ENCODE data around the gene COA8. TPM values are rescaled to one million over a fixed set of nuclear protein-coding genes. Genes with fewer than 3 reads are reported as not detected.

Gene COA8
- total and polyA plus RNA-seq, 11 donors = 30.6 to 109 (median 45.9) TPM

DNA sequence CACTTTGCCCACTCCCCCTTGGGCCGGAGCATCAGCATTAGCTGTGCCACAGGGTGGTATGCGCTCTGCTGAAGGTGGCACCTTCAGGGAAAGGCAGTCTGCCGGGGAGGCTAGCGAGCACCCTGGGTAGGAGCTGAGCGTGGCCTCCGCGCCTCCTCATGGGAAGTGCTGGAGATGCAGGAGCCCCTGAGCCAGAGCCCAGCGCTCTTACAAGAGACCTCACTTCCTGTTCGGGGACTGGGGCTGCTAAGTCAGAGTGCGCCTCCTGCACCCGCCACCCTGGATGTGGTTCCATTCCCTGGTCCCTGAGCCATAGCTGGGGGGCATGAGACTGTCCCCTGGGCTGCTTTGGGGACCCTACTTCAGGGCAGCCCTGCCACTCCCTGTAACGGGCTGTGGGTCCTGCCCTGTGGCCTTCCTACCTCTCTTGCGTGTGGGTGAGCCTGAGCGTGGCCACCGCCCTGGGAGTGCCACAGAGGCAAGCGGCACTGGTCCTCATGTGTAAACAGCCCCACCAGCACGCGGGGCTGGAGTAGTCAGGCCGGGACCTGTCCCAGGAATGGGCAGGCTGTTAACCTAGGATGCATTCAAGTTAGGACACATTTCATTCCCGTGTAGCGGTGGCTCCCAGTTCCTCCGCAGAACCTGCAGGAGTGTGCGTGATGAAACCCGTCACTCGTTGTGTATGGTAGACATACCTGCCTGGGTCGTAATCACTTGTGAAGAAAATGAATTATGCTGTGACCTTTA lies 19.4 kb downstream of the COA8 start:
- Histone ChIP-seq H3K36me3 (peaks cover 0 to 47% (median 33%) of the 10 kb centered on the region in 9 donors), H3K27me3 (no peaks in the 10 kb centered on the region), H3K4me3 (no peak overlapping the region), H3K4me1 (peaks cover 0 to 5% (median 2%) of the 10 kb centered on the region in 12 donors), H3K9me3 (no peaks in the 10 kb centered on the region), H3K27ac (no peak overlapping the region)
- no peak for TF ChIP-seq POLR2A (IDR thresholded peaks at IDR 0.05)
- no peak for TF ChIP-seq CTCF (IDR thresholded peaks at IDR 0.05)
- ATAC-seq (peak in 1 of 4 donors; percentile 37), DNase-seq (no peak)
- intact Hi-C loops (cut with DNase I) = no loop called here
- 93 to 97% (median 96%) methylated on average over 14 to 26 of the region's 26 CpGs for WGBS, 4 donors

- Histone ChIP-seq H3K4me1 (no peaks in the 10 kb centered on the region), H3K27ac (no peak overlapping the region), H3K9me3 (no peaks in the 10 kb centered on the region), H3K27me3 (no peaks in the 10 kb centered on the region), H3K4me3 (no peak overlapping the region), H3K36me3 (peaks cover 0 to 48% (median 37%) of the 10 kb centered on the region in 9 donors)
- TF ChIP-seq POLR2A (IDR thresholded peaks at IDR 0.05) (no peak), CTCF (IDR thresholded peaks at IDR 0.05) (no peak)
- intact Hi-C loops (cut with DNase I) = no loop called here
- ATAC-seq (no peak), DNase-seq (no peak)
- WGBS, 4 donors = 75 to 82% (median 77%) methylated on average over 11 of the region's 11 CpGs
Measured at GRCh38 chr14:103584326-103584915, 21.7 kb downstream of the COA8 start.

- ATAC-seq = no peak
Measured at GRCh38 chr14:103593577-103593976, 30.8 kb downstream of the COA8 start.

More at GRCh38 chr14:103593577-103593976, 30.8 kb downstream of the COA8 start:
- H3K9me3 ChIP-seq = no peaks in the 10 kb centered on the region
- H3K4me3 ChIP-seq = no peak overlapping the region
- no peak for DNase-seq
- intact Hi-C loops (cut with DNase I) = no loop called here
- peaks cover 0 to 26% (median 18%) of the 10 kb centered on the region in 9 donors for H3K36me3 ChIP-seq
- TF ChIP-seq CTCF (IDR thresholded peaks at IDR 0.05) (no peak), POLR2A (IDR thresholded peaks at IDR 0.05) (no peak)
- 55 to 77% (median 70%) methylated on average over 6 of the region's 6 CpGs for WGBS, 4 donors
- no peaks in the 10 kb centered on the region for H3K27me3 ChIP-seq
- peaks cover 0 to 36% (median 22%) of the 10 kb centered on the region in 12 donors for H3K4me1 ChIP-seq
- peak overlapping the region in 9 of 12 donors; percentile 7 to 61 (median 50) for H3K27ac ChIP-seq

Data from heart left ventricle (tissue), 16 donors.